Measurements from ENCODE around the gene MIOX. TPM values are rescaled to one million over a fixed set of nuclear protein-coding genes. Genes with fewer than 3 reads are reported as not detected.

Gene MIOX
- total and polyA plus RNA-seq, 10 of the 15 experiments (the other 5 are each of a cell fraction or from before 2014, with no cell fraction given), result 0.10 to 0.31 TPM; not detected in 8

DNA sequence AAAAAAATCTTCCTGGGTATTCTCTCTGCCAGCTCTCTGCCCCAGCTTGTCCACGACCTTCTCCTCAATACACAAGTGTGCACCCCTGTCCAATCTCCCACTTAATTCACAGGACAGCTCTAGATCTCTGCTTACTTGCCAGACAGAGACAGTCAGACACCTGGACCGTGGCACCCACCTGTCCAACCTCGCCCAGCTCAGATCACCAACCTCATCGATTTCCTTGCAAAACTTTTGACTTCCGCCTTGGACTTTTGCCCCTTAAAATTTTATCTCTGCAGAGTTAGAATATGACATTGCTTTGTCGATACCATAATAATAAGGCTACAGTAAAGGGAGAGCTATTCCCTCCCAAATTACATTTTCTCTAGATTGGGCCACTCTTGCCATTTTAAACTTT, 10.4 kb downstream of the MIOX start:
- ChIA-PET CTCF (interaction anchor here (0.9 to 4.8 kb wide), 16 partner anchors 11 to 353 kb away, joined by 3 to 29 read pairs (median 8); partner anchors contain the start of genes LMF2, MIOX and NCAPH2), RAD21 (ENCODE audit: unreplicated experiment) (interaction anchor here (0.5 to 3.0 kb wide), 9 partner anchors 12 to 256 kb away, joined by 3 to 16 read pairs (median 5); partner anchors contain the start of genes PLXNB2 and SCO2), POLR2A (interaction anchor here (1.4 kb wide), 1 partner anchor 29 kb away, joined by 4 read pairs; the partner anchor contains the start of gene SCO2), SMC1A (ENCODE audit: uncharacterized antibody, unreplicated experiment) (interaction anchor here (0.7 to 2.1 kb wide), 5 partner anchors 24 to 254 kb away, joined by 4 to 8 read pairs (median 5); partner anchors contain the start of gene TUBGCP6)
- Histone ChIP-seq H3K4me2 (ENCODE audit: control insufficient read depth, insufficient read depth) (no peak overlapping the region), H3K4me3 (no peak overlapping the region), H3K9ac (ENCODE audit: control insufficient read depth, insufficient read depth, low read length) (no peak overlapping the region), H3K79me2 (ENCODE audit: control insufficient read depth, insufficient read depth, low read length) (no peaks in the 10 kb centered on the region), H2AFZ (ENCODE audit: control insufficient read depth, low read depth, low read length) (no peak overlapping the region), H4K20me1 (ENCODE audit: control insufficient read depth, insufficient read depth) (no peaks in the 10 kb centered on the region), H3K27ac (ENCODE audit: control insufficient read depth, insufficient read depth) (no peak overlapping the region), H3K4me1 (ENCODE audit: control insufficient read depth, insufficient read depth, low read length) (no peaks in the 10 kb centered on the region), H3K27me3 (replicated peaks in 1 of 2; ENCODE audit: control insufficient read depth in 2 of 2, insufficient read depth in 2 of 2, low read length in 1 of 2) (no peaks in the 10 kb centered on the region), H3K36me3 (ENCODE audit: control insufficient read depth in 2 of 2, insufficient read depth in 2 of 2, low read length in 1 of 2) (no peaks in the 10 kb centered on the region), H3K9me3 (replicated peaks; ENCODE audit: control insufficient read depth, insufficient read depth, low read length) (no peaks in the 10 kb centered on the region)
- FAIRE-seq (no peak), DNase-seq (ENCODE audit: low read depth, low spot score) (no peak), ATAC-seq (no peak)
- 31% methylated on average over 6 of the region's 6 CpGs for WGBS (ENCODE audit: insufficient coverage, insufficient replicate concordance, low lambda C conversion rate, missing lambda C conversion rate)
- TF ChIP-seq SREBF2 (IDR thresholded peaks at IDR 0.05; ENCODE audit: low read length), result no peak
- BruUV-seq (replicated peaks), result no TSS peak
- in situ Hi-C loops (cut with MboI), result loop anchor here (10.0 kb wide), 1 partner anchor 242 kb away; the partner anchor contains the start of gene HDAC10
- intact Hi-C loops (cut with micrococcal nuclease; ENCODE audit: unreplicated experiment), result loop anchor here (5.0 kb wide), 1 partner anchor 245 kb away; the partner anchor contains the start of gene HDAC10

DNA sequence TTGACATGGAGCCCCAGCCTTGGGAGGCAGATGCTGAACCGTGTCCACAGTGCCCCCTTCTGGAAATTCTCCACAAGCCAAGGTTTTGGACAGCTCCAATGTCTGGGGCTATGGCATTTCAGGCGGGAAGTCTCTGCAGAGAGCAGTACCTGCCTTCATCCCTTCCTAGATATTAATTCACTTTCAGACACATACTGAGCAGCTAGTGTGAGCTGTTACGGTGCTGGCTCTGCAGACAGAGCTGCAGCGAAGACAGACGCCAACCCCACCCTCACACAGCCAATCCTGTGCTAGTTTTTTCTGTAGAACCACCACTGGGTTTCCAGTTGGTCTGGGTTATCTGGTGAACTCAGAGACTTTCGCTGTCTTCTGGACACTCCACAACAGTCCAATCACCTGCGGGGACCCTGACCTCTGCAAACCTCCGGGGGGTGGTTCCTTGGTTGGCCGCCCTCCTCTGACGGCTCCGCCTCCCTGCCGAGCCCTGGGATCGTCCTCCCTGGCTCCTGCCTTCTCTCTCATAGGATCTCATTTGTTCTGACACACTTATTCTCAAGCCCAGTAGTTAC, 11.7 kb downstream of the MIOX start:
- Histone ChIP-seq H3K27me3 (replicated peaks in 1 of 2; ENCODE audit: control insufficient read depth in 2 of 2, insufficient read depth in 2 of 2, low read length in 1 of 2) (no peaks in the 10 kb centered on the region), H3K9ac (ENCODE audit: control insufficient read depth, insufficient read depth, low read length) (no peak overlapping the region), H3K79me2 (ENCODE audit: control insufficient read depth, insufficient read depth, low read length) (no peaks in the 10 kb centered on the region), H3K27ac (ENCODE audit: control insufficient read depth, insufficient read depth) (no peak overlapping the region), H3K9me3 (replicated peaks; ENCODE audit: control insufficient read depth, insufficient read depth, low read length) (no peaks in the 10 kb centered on the region), H3K4me1 (ENCODE audit: control insufficient read depth, insufficient read depth, low read length) (no peaks in the 10 kb centered on the region), H2AFZ (ENCODE audit: control insufficient read depth, low read depth, low read length) (no peak overlapping the region), H3K4me2 (ENCODE audit: control insufficient read depth, insufficient read depth) (no peak overlapping the region), H4K20me1 (ENCODE audit: control insufficient read depth, insufficient read depth) (no peaks in the 10 kb centered on the region), H3K4me3 (no peak overlapping the region), H3K36me3 (ENCODE audit: control insufficient read depth in 2 of 2, insufficient read depth in 2 of 2, low read length in 1 of 2) (peaks cover 0 to under 1% of the 10 kb centered on the region in 2 experiments; a peak in 2 of 4 replicates)
- CTCF ChIA-PET, result interaction anchor here (0.7 to 4.8 kb wide), 28 partner anchors 10 to 259 kb away, joined by 3 to 29 read pairs (median 5); partner anchors contain the start of genes HDAC10, LMF2, MIOX and NCAPH2
- RAD21 ChIA-PET (ENCODE audit: unreplicated experiment), result interaction anchor here (0.8 to 3.0 kb wide), 8 partner anchors 9 to 257 kb away, joined by 3 to 16 read pairs (median 5); partner anchors contain the start of genes HDAC10, LMF2, NCAPH2 and SCO2
- SMC1A ChIA-PET (ENCODE audit: uncharacterized antibody, unreplicated experiment), result interaction anchor here (0.9 to 2.1 kb wide), 6 partner anchors 9 to 259 kb away, joined by 3 to 8 read pairs (median 4); partner anchors contain the start of genes LMF2, NCAPH2 and TUBGCP6
- no TSS peak for BruUV-seq (replicated peaks)
- DNase-seq (ENCODE audit: low read depth, low spot score), result no peak
- POLR2A ChIA-PET, result interaction anchor here (1.4 kb wide), 1 partner anchor 27 kb away, joined by 4 read pairs; the partner anchor contains the start of gene SCO2
- 49% methylated on average over 13 of the region's 13 CpGs for WGBS (ENCODE audit: insufficient coverage, insufficient replicate concordance, low lambda C conversion rate, missing lambda C conversion rate)
- in situ Hi-C loops (cut with MboI), result loop anchor here (10.0 kb wide), 1 partner anchor 244 kb away; the partner anchor contains the start of gene HDAC10
- FAIRE-seq, result peak; percentile 38
- intact Hi-C loops (cut with micrococcal nuclease; ENCODE audit: unreplicated experiment), result loop anchor here (2.0 to 5.0 kb wide), 2 partner anchors 42 to 246 kb away; partner anchors contain the start of gene HDAC10
- peak; percentile 96 for ATAC-seq
- TF ChIP-seq, protein P1, sequence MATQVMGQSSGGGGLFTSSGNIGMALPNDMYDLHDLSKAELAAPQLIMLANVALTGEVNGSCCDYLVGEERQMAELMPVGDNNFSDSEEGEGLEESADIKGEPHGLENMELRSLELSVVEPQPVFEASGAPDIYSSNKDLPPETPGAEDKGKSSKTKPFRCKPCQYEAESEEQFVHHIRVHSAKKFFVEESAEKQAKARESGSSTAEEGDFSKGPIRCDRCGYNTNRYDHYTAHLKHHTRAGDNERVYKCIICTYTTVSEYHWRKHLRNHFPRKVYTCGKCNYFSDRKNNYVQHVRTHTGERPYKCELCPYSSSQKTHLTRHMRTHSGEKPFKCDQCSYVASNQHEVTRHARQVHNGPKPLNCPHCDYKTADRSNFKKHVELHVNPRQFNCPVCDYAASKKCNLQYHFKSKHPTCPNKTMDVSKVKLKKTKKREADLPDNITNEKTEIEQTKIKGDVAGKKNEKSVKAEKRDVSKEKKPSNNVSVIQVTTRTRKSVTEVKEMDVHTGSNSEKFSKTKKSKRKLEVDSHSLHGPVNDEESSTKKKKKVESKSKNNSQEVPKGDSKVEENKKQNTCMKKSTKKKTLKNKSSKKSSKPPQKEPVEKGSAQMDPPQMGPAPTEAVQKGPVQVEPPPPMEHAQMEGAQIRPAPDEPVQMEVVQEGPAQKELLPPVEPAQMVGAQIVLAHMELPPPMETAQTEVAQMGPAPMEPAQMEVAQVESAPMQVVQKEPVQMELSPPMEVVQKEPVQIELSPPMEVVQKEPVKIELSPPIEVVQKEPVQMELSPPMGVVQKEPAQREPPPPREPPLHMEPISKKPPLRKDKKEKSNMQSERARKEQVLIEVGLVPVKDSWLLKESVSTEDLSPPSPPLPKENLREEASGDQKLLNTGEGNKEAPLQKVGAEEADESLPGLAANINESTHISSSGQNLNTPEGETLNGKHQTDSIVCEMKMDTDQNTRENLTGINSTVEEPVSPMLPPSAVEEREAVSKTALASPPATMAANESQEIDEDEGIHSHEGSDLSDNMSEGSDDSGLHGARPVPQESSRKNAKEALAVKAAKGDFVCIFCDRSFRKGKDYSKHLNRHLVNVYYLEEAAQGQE (IDR thresholded peaks at IDR 0.05; ENCODE audit: low read depth, low read length), result peak; percentile 66; the same call in 1 of the 2 replicates
- TF ChIP-seq YY1 (IDR thresholded peaks at IDR 0.05; ENCODE audit: low read depth, low read length) (0 out of 2 replicates have a peak, but pooled peaks have one; percentile 43), RAD21 (IDR thresholded peaks at IDR 0.05; ENCODE audit: insufficient read depth, low read depth, low read length) (peak; percentile 82), POLR2AphosphoS2 (IDR thresholded peaks at IDR 0.05; ENCODE audit: low read depth, low read length) (no peak), SMC3 (IDR thresholded peaks at IDR 0.05; ENCODE audit: borderline replicate concordance, low read length) (peak; percentile 78), NFIC (IDR thresholded peaks at IDR 0.05; ENCODE audit: low read depth, low read length) (no peak)
- TF ChIP-seq, protein P2, sequence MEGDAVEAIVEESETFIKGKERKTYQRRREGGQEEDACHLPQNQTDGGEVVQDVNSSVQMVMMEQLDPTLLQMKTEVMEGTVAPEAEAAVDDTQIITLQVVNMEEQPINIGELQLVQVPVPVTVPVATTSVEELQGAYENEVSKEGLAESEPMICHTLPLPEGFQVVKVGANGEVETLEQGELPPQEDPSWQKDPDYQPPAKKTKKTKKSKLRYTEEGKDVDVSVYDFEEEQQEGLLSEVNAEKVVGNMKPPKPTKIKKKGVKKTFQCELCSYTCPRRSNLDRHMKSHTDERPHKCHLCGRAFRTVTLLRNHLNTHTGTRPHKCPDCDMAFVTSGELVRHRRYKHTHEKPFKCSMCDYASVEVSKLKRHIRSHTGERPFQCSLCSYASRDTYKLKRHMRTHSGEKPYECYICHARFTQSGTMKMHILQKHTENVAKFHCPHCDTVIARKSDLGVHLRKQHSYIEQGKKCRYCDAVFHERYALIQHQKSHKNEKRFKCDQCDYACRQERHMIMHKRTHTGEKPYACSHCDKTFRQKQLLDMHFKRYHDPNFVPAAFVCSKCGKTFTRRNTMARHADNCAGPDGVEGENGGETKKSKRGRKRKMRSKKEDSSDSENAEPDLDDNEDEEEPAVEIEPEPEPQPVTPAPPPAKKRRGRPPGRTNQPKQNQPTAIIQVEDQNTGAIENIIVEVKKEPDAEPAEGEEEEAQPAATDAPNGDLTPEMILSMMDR (IDR thresholded peaks at IDR 0.05 in 2 of 3, conservative IDR thresholded peaks at IDR 0.05 in 1 of 3; ENCODE audit: control insufficient read depth in 2 of 3, extremely low read depth in 1 of 3, insufficient read depth in 1 of 3, low read depth in 3 of 3, low read length in 3 of 3), result peak; percentile 70 to 79 (median 71)
